Endothelial cell of umbilical vein (primary cell): Measurements from ENCODE around the gene CHST3.
"Not testable (repeated sequence)": the region's sequence is repeated elsewhere in the genome, so short reads cannot be mapped to it uniquely, and the experiment has no call there.

Source experiments
- CTCF ChIP-seq, 2 donors: IDR thresholded peaks; 1 replicate in 1 of 2; 2 replicates in 1 of 2; pipeline ENCODE4 v1.5.1; 2011; ENCODE audit warnings: low read length in 2 of 2, mild to moderate bottlenecking in 2 of 2, moderate library complexity in 2 of 2, control low read depth in 1 of 2, inconsistent platforms in 1 of 2, low read depth in 1 of 2; ENCODE audit not compliant: insufficient read depth in 1 of 2; ENCODE audit errors: extremely low read depth in 1 of 2
- EZH2 ChIP-seq: IDR thresholded peaks from 2 replicates; pipeline ENCODE4 v1.6.1; 2012; ENCODE audit warnings: borderline replicate concordance, low read depth, mild to moderate bottlenecking, moderate library complexity, low read length, inconsistent platforms; ENCODE audit not compliant: severe bottlenecking
- FOS ChIP-seq: IDR thresholded peaks from 2 replicates; pipeline ENCODE4 v1.6.1; 2011; ENCODE audit warnings: mild to moderate bottlenecking, low read length, moderate library complexity, borderline replicate concordance; ENCODE audit not compliant: insufficient read depth
- MAX ChIP-seq: IDR thresholded peaks from 2 replicates; pipeline ENCODE4 v1.6.1; 2011; ENCODE audit not compliant: insufficient read depth, insufficient read length
- MYC ChIP-seq: IDR thresholded peaks from one replicate; pipeline ENCODE4 v1.6.1; 2011; ENCODE audit warnings: mild to moderate bottlenecking, low read depth, low read length
- POLR2A ChIP-seq: IDR thresholded peaks from 2 replicates; pipeline ENCODE4 v1.6.1; 2012; ENCODE audit warnings: low read depth, mild to moderate bottlenecking, control low read depth, low read length
- POLR2AphosphoS5 ChIP-seq: IDR thresholded peaks from 2 replicates; pipeline ENCODE4 v1.6.1; 2012; ENCODE audit warnings: low read depth, mild to moderate bottlenecking, control low read depth, low read length, moderate library complexity; ENCODE audit not compliant: insufficient read depth

- not testable (repeated sequence) for TF ChIP-seq EZH2; CTCF (IDR thresholded peaks at IDR 0.05; ENCODE audit: extremely low read depth in 1 of 2, insufficient read depth in 1 of 2, low read depth in 1 of 2, low read length in 2 of 2); POLR2A; POLR2AphosphoS5; MAX; FOS; MYC
Measured at GRCh38 chr10:71967958-71968357, 3.8 kb downstream of the CHST3 start.
